Stimulated activated CD8-positive, alpha-beta memory T cell treated with anti-CD3 and anti-CD28 coated beads, Interleukin-15, amount 100 ng/mL, for 1 hour (primary cell): ENCODE results near the gene RNASEH2A.
A peak's percentile ranks its signal among the peaks of the same experiment; 100 is the strongest.

Experiments
- DNase-seq: peaks from one replicate; pipeline ENCODE4 v3.0.0-alpha.2; 2020; ENCODE audit warnings: low read depth

The RNASEH2A gene

DNA sequence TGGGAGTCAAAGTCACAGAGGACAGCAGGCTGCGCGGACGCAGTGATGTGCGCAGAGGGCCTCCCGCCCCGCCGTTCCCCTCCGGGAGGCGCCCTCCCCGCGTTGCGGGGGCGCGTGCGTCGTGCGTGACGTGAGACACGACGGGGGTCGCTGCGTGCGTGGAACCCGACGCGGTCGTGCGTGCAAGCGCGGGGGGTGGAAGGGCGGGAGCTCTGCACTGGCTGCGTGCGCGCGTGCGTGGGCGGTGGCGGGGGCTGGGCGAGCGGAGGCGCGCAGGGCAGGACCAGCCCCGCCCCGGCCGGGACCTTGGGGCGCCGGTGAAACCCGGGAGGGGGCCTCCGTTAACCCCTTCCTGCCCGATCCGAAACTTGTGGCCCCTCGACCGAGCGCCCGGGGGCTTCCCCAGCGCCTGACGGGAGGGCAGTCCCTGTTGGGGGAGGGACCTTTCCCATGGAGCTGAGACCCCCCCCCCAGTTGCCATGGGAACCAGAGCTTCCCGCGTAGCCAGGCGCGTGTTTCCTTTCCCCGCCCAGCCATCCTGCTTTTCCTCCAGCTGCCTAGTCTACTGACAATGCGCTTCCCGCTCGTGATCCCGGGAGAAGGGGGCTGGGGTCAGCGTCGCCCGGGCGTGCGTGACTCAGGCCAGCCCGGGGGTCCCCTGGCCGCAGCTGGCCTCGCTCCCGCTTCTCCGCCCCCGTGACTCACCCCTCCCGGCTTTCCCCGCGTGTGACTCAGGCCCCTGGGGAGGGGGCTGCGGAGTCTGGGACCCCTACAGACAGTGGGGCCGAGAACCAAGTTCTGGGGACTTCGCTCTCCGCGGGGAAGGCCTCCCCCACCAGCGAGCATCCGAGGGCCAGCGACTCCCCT is 23.7 kb upstream of the RNASEH2A start:
- DNase-seq = peak; percentile 72

DNA sequence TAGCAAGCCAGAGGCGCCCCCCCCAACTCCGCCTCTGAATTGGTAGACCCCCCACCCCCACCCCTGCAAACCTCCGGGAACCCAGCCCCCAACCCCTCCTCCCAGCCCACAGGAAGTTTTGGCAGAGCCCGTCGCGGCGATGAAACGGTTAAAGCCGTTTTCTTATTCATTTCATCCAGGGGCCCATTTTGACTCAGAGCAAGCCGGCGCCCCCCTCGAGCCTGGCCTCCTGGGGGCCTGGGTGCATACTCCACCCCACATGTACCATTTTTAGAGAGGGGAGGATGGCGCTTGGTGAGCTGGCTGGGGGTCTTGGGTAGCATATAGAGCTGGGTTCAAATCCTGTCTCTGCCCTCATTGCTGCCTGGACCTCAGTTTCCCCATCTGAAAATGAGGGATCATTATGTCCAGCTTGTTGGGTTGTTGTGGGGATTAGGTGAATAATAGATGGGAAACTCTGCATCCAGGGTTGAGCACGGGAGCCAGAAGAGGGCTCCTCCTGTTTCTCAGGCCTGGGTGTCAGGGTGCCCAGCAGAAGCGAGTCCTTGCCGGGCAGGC is 23.0 kb upstream of the RNASEH2A start:
- DNase-seq = no peak

DNA sequence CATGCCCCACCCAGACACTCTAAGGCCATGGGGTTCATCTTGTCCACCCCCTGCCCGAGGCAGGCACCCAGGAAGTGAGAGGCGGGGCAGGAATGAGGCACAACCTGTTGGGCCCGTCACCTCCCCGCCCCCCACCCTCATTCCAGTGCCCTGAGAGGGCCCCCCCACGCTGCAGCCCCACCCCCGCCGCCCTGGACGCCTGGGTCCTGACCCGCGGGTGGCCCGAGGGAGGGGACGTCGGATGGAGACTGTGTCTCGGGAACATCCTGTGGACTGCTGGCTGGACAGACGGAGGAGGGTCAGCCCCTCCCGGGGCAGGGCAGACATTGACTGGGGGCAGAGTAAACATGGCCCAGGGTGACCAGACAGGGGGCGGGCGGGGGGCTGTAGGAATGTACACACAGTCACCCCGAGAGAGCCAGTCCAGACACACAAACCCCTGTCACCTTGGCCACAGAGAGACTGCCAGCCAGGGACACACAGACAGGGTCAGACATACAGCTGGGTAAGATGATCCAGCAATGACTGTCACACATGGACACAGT is 22.5 kb upstream of the RNASEH2A start:
- DNase-seq = no peak

GRCh38 chr19:12784394-12784870 is 22.0 kb upstream of the RNASEH2A start:
- no peak for DNase-seq

GRCh38 chr19:12784871-12785430 is 21.4 kb upstream of the RNASEH2A start:
- no peak for DNase-seq

- no peak for DNase-seq
Measured at GRCh38 chr19:12785431-12786031, 20.9 kb upstream of the RNASEH2A start.

DNA sequence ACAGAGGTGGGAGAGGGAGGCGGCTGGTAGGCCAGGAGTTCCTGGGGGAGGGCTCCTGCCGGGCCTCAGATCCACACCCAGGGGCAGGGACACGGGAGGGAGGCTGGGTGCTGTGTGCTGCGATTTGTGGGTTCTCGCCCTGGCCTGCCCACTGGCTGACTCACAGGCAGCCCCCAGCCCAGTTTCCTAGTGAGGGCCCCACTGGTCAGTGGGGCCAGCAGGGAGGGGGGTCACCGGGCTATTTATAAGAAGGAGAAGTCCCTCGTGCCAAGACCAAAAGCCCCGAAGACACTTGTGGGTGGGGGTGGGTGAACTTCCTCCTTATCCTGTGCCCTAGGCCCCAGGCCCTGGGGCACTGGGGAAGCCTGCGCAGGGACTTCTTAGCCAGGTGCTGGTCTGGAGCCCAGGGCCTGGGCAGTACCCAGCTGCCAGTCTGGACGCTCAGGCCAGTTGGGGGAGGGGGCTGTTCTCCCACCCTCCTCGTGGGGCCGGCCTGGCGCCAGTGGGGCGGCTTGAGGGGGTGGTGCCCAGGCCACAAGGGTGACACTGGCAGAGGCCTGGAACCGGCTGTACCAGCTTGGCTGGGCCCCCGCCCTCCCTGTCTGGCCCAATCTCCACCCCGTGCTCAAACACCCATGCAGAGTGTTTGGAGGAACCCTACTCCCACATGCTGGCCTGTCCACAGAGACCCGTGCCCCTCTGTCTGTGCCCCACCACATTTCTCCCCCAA is 20.1 kb upstream of the RNASEH2A start:
- no peak for DNase-seq

DNA sequence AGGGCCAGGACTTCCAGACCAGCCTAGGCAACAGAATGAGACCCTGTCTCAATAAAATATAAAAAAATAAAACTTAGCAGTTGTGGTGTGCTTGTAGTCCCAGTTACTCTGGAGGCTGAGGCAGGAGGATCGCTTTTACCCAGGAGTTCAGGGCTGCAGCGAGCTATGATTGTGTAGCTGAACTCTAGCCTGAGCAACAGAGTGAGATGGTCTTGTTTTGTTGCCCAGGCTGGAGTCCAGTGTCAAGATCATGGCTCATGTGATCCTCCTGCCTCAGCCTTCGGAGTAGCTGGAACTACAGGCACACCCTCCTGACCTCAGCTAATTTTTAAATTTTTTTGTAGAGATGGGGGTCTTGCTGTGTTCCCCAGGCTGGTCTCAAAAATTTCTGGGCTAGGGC is 19.4 kb upstream of the RNASEH2A start:
- no peak for DNase-seq

DNA sequence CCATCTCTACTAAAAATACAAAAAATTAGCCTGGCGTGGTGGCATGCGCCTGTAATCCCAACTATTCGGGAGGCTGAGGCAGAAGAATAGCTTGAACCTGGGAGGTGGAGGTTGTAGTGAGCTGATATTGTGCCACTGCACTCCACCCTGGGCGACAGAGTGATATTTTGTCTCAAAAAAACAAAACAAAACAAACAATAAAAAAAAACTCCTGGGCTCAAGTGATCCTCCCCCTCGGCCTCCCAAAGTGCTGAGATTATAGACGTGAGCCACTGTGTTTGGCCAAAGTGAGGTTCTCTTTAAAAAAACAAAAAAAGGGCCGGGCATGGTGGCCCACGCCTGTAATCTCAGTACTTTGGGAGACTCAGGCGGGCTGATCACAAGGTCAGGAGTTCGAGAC is 18.9 kb upstream of the RNASEH2A start:
- no peak for DNase-seq

DNA sequence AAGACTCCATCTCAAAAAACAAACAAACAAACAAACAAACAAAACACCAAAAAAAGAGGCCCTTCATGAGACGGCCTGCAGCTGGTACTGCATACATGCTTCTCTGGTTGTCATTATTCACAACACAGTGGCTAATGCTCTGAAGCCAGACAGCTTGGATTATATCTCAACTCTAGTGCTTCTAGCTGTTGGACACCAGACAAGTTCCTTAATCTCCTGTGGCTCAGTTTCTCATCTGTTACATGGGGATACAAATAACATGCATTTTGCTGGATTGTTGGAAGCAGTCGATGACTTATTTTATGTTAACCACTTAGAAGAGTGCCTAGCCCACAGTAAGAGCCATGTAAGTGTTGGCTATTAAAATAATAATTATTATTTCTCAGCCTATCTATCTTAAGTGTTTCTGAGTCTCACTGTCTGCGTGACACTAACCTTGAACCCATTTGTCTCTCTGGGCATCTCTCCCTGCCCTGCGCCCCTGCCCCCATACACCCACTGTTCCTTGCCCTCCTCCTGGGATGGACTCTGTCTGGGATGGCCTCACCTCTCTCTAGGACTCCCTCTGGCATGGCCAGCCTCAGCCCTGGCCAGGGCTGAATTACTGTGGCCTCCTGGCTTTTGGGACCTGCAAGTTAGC is 18.2 kb upstream of the RNASEH2A start:
- no peak for DNase-seq

DNA sequence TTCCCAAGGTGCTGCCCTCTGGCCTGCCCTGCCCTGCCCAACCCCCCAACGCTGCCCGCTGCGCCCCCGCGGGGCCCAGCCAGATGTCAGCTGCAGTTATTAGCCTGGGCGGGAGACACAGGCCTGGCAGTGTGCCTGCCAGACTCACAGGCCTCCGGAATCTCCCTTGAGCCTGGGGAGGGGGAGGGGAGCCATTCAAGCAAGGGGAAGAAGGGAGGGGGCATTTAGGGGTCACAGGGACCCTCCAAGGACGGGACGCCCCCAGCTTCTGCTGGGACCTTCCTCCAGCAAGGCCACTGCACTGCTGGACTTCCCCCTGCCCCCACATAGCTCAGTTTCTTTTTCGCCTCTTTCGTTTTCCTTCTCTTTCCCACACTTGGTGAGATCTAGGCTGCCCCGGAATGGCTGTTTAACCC is 17.7 kb upstream of the RNASEH2A start:
- DNase-seq = no peak

- no peak for DNase-seq
Measured at GRCh38 chr19:12789098-12789903, 17.1 kb upstream of the RNASEH2A start.

GRCh38 chr19:12789904-12790619 is 16.3 kb upstream of the RNASEH2A start:
- peak; percentile 83 for DNase-seq

DNA sequence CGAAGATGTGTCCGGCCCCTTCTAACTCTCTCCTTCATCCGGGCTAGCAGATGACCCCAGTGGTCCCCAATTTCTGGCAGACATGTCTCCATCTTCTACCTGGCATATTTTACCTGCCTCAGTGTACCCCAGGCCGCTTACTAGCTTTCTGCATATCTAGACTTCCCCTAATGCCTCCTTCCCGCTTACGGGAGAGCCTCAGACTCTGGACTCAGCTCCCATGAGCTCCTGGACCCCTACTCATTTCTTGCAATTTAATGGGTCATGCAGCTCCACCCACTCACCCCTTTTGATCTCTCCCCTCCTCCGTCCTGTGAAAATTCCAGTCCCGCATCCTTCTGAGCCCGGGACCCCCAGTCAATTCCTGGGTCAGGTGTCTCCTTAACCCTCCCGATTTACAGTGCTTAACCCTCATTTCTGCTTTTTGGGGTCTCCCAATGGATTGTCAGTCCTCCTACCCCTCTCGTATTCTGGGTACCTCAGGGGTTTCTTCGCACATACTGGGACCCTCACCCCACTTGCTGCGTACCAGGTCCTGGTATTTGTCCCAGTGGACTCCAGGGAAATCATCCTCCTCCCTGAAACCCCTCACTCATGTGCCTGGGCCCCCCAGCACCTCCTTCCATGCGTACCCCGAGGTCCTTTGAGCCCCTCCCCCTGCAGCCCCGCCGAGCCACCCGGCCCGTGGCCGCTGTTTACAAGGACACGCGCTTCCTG is 15.6 kb upstream of the RNASEH2A start:
- no peak for DNase-seq

GRCh38 chr19:12791345-12792050 is 14.9 kb upstream of the RNASEH2A start, which contains the start of gene JUNB:
JUNB (plus strand) TSS chr19:12791486; CDS start chr19:12791772, 286 bp downstream.
- DNase-seq = peak; percentile 93

GRCh38 chr19:12792051-12792852 is 14.1 kb upstream of the RNASEH2A start:
- no peak for DNase-seq

- DNase-seq = no peak
Measured at GRCh38 chr19:12792853-12793289, 13.5 kb upstream of the RNASEH2A start.
